Natural killer cell (primary cell): Measurements from ENCODE around the gene TFAP2A. TPM values are rescaled to one million over a fixed set of nuclear protein-coding genes. Genes with fewer than 3 reads are reported as not detected.

ENCODE experiments used
- ATAC-seq, 3 donors: fragments of 150-1000 bp in 2 of 3; fragments of 200-7000 bp in 1 of 3; cut with Tn5 transposase; 1 replicate in 1 of 3; 2 replicates in 2 of 3; pipeline ENCODE4 v1.10.0; 2021; ENCODE audit warnings: mild to moderate bottlenecking in 2 of 3, moderate library complexity in 2 of 3
- DNase-seq, 2 donors: peaks; one replicate each; pipeline versions ENCODE4 v3.0.0 to v3.0.0-alpha.2; 2013 to 2021; ENCODE audit warnings: mixed read lengths in 1 of 2
- H3K27ac ChIP-seq: one replicate; pipeline ENCODE4 v1.5.1; 2013; ENCODE audit warnings: mild to moderate bottlenecking, low read length
- H3K27me3 ChIP-seq: one replicate; pipeline ENCODE4 v1.6.1; 2013; ENCODE audit warnings: low read length; ENCODE audit not compliant: control insufficient read depth, insufficient read depth
- H3K36me3 ChIP-seq: one replicate; pipeline ENCODE4 v1.6.1; 2013; ENCODE audit warnings: low read length; ENCODE audit not compliant: control insufficient read depth, insufficient read depth
- H3K4me1 ChIP-seq: one replicate; pipeline ENCODE4 v1.6.1; 2013; ENCODE audit warnings: low read length; ENCODE audit not compliant: control insufficient read depth, insufficient read depth
- H3K4me3 ChIP-seq: one replicate; pipeline ENCODE4 v1.5.1; 2013; ENCODE audit warnings: low read length
- H3K9me3 ChIP-seq: one replicate; pipeline ENCODE4 v1.6.1; 2013; ENCODE audit warnings: low read length; ENCODE audit not compliant: control insufficient read depth, insufficient read depth
- H3K27ac Mint-ChIP-seq, 2 donors: one replicate each; pipeline ENCODE4 v1.8.0; 2022; ENCODE audit warnings: mild to moderate bottlenecking in 2 of 2, mixed read lengths in 2 of 2, moderate library complexity in 1 of 2
- H3K27me3 Mint-ChIP-seq, 2 donors: one replicate each; pipeline ENCODE4 v1.8.0; 2022; ENCODE audit warnings: low read depth in 2 of 2, mixed read lengths in 2 of 2
- H3K36me3 Mint-ChIP-seq: one replicate; pipeline ENCODE4 v1.8.0; 2022; ENCODE audit warnings: mixed read lengths
- H3K4me1 Mint-ChIP-seq, 2 donors: one replicate each; pipeline ENCODE4 v1.8.0; 2022; ENCODE audit warnings: mixed read lengths in 2 of 2
- H3K4me3 Mint-ChIP-seq: one replicate; pipeline ENCODE4 v1.8.0; 2022; ENCODE audit warnings: mild to moderate bottlenecking, moderate library complexity, mixed read lengths
- H3K9me3 Mint-ChIP-seq, 2 donors: one replicate each; pipeline ENCODE4 v1.8.0; 2022; ENCODE audit warnings: mixed read lengths in 2 of 2
- CTCF ChIP-seq: fragments of 200-600 bp; IDR thresholded peaks from one replicate; pipeline ENCODE4 v1.8.0; 2022; ENCODE audit warnings: antibody characterized with exemption
- WGBS: methylation state at CpG from one replicate; pipeline ENCODE4 v1.1.7; 2013; ENCODE audit warnings: missing lambda C conversion rate; ENCODE audit not compliant: insufficient coverage; 5-methylcytosine and 5-hydroxymethylcytosine counted together
- intact Hi-C: fragments of 100-400 bp; cut with micrococcal nuclease; formaldehyde crosslinking; loops from one replicate; pipeline ENCODE4 v1.14.2; 2022
- total RNA-seq, 4 donors: library from RNA; stranded (reverse); fragments of 120-200 nt in 1 of 4; gene quantifications; one replicate each; pipeline versions ENCODE4 v1.2.3 to v1.2.4, GENCODE V29; 2013 to 2022

Gene TFAP2A
- total RNA-seq, 3 donors from 2014 or later (not counting 1 experiment from before 2014, with no cell fraction given): not detected

GRCh38 chr6:10395704-10396546 is 18.9 kb downstream of the TFAP2A start:
- no peaks in the 10 kb centered on the region for H3K36me3 ChIP-seq
- no peak overlapping the region for H3K27ac Mint-ChIP-seq
- H3K27me3 Mint-ChIP-seq: peaks cover 68 to 90% of the 10 kb centered on the region in 2 donors
- H3K36me3 Mint-ChIP-seq: peaks cover 20% of the 10 kb centered on the region
- intact Hi-C loops: no loop called here
- ATAC-seq (no peak), DNase-seq (no peak)
- no peak for TF ChIP-seq CTCF
- WGBS: 19% methylated on average over 10 of the region's 14 CpGs
- H3K27me3 ChIP-seq: peaks cover 76% of the 10 kb centered on the region
- H3K9me3 ChIP-seq: no peaks in the 10 kb centered on the region
- no peaks in the 10 kb centered on the region for H3K4me1 Mint-ChIP-seq
- no peak overlapping the region for H3K27ac ChIP-seq
- no peak overlapping the region for H3K4me3 Mint-ChIP-seq
- no peak overlapping the region for H3K4me3 ChIP-seq
- no peaks in the 10 kb centered on the region for H3K4me1 ChIP-seq
- peaks cover 5 to 7% of the 10 kb centered on the region in 2 donors for H3K9me3 Mint-ChIP-seq

GRCh38 chr6:10395171-10395703 is 19.6 kb downstream of the TFAP2A start:
- Mint-ChIP-seq H3K4me1 (no peaks in the 10 kb centered on the region), H3K9me3 (peaks cover 2 to 5% of the 10 kb centered on the region in 2 donors)
- no peak for TF ChIP-seq CTCF

GRCh38 chr6:10393544-10394225 is 21.2 kb downstream of the TFAP2A start:
- Mint-ChIP-seq H3K9me3 (peaks cover 4 to 6% of the 10 kb centered on the region in 2 donors), H3K27me3 (peaks cover 76 to 89% of the 10 kb centered on the region in 2 donors), H3K36me3 (peaks cover 34% of the 10 kb centered on the region), H3K4me3 (no peak overlapping the region), H3K27ac (no peak overlapping the region), H3K4me1 (no peaks in the 10 kb centered on the region)
- Histone ChIP-seq H3K27me3 (peaks cover 82% of the 10 kb centered on the region), H3K9me3 (peaks cover 7% of the 10 kb centered on the region), H3K36me3 (no peaks in the 10 kb centered on the region), H3K27ac (no peak overlapping the region), H3K4me1 (no peaks in the 10 kb centered on the region), H3K4me3 (no peak overlapping the region)
- no peak for DNase-seq
- no peak for ATAC-seq
- WGBS: 8% methylated on average over 8 of the region's 8 CpGs
- TF ChIP-seq CTCF: no peak
- intact Hi-C loops: no loop called here

More at GRCh38 chr6:10395171-10395703, 19.6 kb downstream of the TFAP2A start:
- no peak overlapping the region for H3K4me3 ChIP-seq
- peaks cover 77% of the 10 kb centered on the region for H3K27me3 ChIP-seq
- H3K27ac Mint-ChIP-seq: no peak overlapping the region
- no peak for ATAC-seq
- no peak for DNase-seq
- H3K36me3 Mint-ChIP-seq: peaks cover 20% of the 10 kb centered on the region
- H3K4me3 Mint-ChIP-seq: no peak overlapping the region
- H3K36me3 ChIP-seq: no peaks in the 10 kb centered on the region
- H3K9me3 ChIP-seq: peaks cover 3% of the 10 kb centered on the region
- no peak overlapping the region for H3K27ac ChIP-seq
- WGBS: 7% methylated on average over 8 of the region's 8 CpGs
- peaks cover 69 to 89% of the 10 kb centered on the region in 2 donors for H3K27me3 Mint-ChIP-seq
- intact Hi-C loops: no loop called here
- no peaks in the 10 kb centered on the region for H3K4me1 ChIP-seq
